Fibroblast of pulmonary artery (primary cell): Measurements from ENCODE around the gene MAN2A2.
A peak's percentile ranks its signal among the peaks of the same experiment; 100 is the strongest.
"Not testable (repeated sequence)": the region's sequence is repeated elsewhere in the genome, so short reads cannot be mapped to it uniquely, and the experiment has no call there.

Source experiments
- DNase-seq: peaks from one replicate; pipeline ENCODE4 v3.0.0-alpha.2; 2010; ENCODE audit warnings: low read depth
- H3K4me3 ChIP-seq: replicated peaks from 2 replicates; pipeline ENCODE4 v1.5.1; 2011; ENCODE audit warnings: low read depth, mild to moderate bottlenecking, control low read depth, low read length, moderate library complexity
- CTCF ChIP-seq: IDR thresholded peaks from 2 replicates; pipeline ENCODE4 v1.5.1; 2011; ENCODE audit warnings: mild to moderate bottlenecking, control low read depth, low read length, inconsistent platforms; ENCODE audit errors: missing control alignments

Gene MAN2A2

DNA sequence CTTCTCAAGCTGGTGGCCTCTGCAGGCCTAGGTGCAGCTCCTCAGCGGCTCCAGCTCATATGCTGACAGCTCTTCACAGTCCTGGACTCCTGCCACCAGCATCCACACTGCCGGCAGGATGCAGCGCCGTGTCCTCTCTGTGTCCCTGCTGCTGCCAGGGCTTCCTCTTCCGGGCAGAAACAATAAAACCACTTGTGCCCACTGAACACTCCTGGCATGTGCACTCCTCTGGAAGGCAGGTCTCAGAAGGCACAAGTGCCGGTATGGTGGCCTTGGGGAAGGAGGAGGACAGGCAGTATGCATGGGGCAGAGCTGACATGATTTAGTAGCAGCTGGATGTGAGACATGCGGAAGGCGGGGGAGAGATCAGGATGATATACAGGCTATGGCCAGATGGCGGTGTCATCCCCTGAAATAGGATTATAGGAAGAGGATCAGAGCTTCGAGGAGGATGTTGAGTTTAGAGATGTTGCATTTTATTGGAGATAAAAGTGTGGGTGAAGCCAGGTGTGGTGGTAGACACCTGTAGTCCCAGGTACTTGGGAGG is 7.5 kb upstream of the MAN2A2 start:
- no peak for TF ChIP-seq CTCF
- no peak overlapping the region for H3K4me3 ChIP-seq
- DNase-seq = peak; percentile 12

DNA sequence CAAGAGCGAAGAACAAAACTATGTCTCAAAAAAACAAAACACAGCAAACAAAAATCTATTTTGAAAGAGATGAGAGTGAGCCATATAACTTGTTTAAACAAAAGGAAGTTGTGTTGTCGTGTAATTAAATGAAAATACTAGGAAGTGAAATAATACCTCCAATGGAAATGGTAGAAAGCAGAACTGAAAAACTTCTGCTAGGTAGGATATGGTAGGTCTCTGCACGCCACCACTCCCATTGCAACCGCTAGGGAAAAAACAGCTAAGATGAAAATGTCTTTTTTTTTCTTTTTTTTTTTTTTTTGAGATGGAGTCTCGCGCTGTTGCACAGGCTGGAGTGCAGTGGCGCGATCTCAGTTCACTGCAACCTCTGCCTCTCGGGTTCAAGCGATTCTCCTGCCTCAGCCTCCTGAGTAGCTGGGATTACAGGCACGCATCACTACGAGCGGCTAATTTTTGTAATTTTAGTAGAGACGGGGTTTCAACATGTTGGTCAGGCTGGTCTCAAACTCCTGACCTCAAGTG is 5.9 kb upstream of the MAN2A2 start:
- not testable (repeated sequence) for H3K4me3 ChIP-seq, DNase-seq

- TF ChIP-seq CTCF = no peak
- no peak for DNase-seq
- H3K4me3 ChIP-seq = peak overlapping the region; percentile 70
Measured at GRCh38 chr15:90901175-90902039, 1.7 kb upstream of the MAN2A2 start.

DNA sequence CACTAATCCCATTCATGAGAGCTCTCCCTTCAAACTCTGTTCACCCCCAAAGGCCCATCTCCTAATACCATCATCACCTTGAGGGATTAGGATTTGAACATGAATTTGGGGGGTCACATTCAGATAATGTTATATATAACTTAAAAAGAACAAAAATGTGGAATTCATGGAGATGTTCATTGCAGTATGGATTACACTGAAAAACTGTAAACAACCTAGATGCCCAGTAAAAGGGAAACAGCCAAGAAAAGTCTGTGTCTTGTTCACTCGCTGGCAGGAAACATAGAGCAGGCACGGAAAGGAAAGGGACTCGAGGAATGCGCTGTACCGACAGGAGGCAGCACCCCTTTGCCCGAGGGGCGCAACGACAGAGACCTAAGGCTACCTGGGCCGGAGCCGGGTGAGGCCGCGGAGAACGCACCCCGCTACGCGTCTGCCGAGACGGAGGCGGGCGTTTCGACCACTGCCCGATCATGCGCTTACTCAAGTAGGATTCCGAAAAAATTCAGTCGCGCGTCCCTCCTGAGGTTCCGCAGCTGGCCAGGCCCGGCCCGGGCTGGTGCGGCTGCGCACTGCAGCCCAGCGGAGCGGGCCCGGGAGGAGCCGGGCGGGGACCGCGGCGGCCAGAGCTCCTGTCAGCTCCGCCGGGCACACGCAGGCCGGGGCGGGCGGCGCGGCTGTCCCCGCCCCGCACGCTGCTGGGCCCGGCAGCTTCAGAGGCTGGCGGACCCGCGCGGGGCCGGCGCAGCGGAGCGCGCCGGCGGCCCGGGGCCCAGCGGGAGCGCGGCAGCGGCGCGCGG is 862 bp upstream of the MAN2A2 start:
- peak overlapping the region; percentile 70 for H3K4me3 ChIP-seq
- peak; percentile 76 for TF ChIP-seq CTCF
- peak; percentile 82 for DNase-seq

DNA sequence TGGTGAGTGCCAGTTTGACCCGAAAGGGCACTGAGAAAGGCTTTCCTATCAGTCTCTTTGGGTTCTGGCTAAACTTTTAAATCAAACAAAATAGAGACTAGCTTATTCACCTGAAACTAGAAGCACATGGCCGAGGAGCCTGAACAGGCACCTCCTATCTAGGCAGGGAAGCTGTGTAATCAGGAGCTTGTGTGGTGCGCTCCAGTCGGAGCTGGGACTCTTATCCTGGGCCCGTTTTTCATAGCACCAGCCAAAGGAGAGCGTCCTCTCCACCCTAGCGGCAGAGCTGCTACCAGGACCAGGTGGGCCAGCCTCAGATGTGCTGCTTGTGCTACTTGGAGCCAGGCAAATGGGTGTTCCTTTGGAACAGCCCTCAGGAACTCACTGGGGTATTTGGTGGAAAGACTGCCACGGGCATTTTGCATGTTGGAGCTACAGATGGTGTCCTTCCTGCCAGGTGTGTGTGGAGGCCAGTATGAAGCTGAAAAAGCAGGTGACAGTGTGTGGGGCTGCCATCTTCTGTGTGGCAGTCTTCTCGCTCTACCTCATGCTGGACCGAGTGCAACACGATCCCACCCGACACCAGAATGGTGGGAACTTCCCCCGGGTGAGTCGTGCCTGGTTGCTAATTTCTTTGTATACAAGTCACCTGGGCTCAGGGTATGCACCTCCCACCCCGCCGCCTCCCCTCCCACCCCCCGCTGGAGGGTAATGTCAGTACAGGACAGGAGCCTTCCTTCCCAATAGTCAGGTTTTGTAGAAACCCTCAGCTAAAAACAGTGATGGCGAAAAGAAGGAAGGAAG is 833 bp downstream of the MAN2A2 start:
- TF ChIP-seq CTCF = no peak
- no peak for DNase-seq
- H3K4me3 ChIP-seq = peak overlapping the region; percentile 70

DNA sequence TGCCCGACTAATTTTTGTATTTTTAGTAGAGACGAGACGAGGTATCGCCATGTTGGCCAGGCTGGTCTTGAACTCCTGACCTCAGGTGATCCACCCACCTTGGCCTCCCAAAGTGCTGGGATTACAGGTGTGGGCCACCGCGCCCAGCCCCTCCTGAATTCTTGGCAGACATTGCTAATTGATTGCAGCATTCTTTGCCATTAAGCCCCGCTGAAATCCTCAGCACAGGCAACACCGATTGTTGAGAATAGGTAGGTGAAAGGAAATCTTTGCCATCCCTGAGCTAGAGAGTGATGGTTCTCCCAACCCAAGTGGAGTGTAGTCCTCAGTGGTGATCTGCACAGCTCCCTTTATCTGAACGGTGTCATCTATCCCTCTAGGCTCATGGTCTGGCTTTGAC is 1.6 kb downstream of the MAN2A2 start:
- no peak for TF ChIP-seq CTCF
- no peak for DNase-seq
- no peak overlapping the region for H3K4me3 ChIP-seq
